Fibroblast of lung (primary cell): ENCODE measurements around the gene PACSIN2.

Experiments used
- EZH2 ChIP-seq: IDR thresholded peaks from 2 replicates; pipeline ENCODE4 v1.5.1; 2012; ENCODE audit warnings: low read length, control low read depth, mild to moderate bottlenecking; ENCODE audit errors: missing control alignments
- TF ChIP-seq, protein P1 (sequence below), 2 donors: IDR thresholded peaks in 1 of 2; conservative IDR thresholded peaks in 1 of 2; 1 replicate in 1 of 2; 2 replicates in 1 of 2; pipeline ENCODE4 v1.5.1; 2011 to 2012; ENCODE audit warnings: low read length in 2 of 2, control low read depth in 1 of 2, inconsistent platforms in 1 of 2, low read depth in 1 of 2, mild to moderate bottlenecking in 1 of 2

DNA sequence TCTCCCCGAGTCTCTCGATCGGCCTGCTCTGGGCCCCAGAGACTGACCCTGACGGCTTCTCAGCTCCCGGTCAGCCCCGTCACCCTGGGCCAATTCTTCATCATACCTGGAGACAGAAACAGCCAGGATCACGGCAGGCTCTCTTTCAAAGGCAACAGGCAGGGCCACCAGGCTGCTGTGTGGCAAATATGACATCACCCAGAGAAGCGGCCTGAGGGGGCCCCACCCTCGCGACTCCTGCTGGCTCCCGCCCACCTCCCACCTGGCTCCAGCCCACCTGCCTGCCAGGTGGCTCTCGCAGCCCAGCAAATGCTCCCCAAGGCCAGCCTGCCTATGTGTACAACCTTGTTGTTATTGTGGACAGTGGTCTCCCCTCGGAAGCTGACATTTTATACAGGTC, 24.9 kb upstream of the PACSIN2 start:
- TF ChIP-seq, protein P1, sequence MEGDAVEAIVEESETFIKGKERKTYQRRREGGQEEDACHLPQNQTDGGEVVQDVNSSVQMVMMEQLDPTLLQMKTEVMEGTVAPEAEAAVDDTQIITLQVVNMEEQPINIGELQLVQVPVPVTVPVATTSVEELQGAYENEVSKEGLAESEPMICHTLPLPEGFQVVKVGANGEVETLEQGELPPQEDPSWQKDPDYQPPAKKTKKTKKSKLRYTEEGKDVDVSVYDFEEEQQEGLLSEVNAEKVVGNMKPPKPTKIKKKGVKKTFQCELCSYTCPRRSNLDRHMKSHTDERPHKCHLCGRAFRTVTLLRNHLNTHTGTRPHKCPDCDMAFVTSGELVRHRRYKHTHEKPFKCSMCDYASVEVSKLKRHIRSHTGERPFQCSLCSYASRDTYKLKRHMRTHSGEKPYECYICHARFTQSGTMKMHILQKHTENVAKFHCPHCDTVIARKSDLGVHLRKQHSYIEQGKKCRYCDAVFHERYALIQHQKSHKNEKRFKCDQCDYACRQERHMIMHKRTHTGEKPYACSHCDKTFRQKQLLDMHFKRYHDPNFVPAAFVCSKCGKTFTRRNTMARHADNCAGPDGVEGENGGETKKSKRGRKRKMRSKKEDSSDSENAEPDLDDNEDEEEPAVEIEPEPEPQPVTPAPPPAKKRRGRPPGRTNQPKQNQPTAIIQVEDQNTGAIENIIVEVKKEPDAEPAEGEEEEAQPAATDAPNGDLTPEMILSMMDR (conservative IDR thresholded peaks at IDR 0.05 in 1 of 2, IDR thresholded peaks at IDR 0.05 in 1 of 2; ENCODE audit: low read depth in 1 of 2, low read length in 2 of 2): no peak
- TF ChIP-seq EZH2: no peak
